Vagina (tissue), 2 donors: ENCODE data around the gene FAM162A.
"Not testable (repeated sequence)": the region's sequence is repeated elsewhere in the genome, so short reads cannot be mapped to it uniquely, and the experiment has no call there.

Experiments
- POLR2A ChIP-seq, 2 donors: fragments of 450-650 bp; IDR thresholded peaks; one replicate each; pipeline ENCODE4 v1.6.1; 2017; ENCODE audit warnings: antibody characterized with exemption in 2 of 2, mild to moderate bottlenecking in 2 of 2, moderate library complexity in 2 of 2
- TF ChIP-seq, protein P1 (sequence below), 3 experiments: fragments of 450-650 bp in 2 of 3; fragments of 200-600 bp in 1 of 3; sonication (generic) in 1 of 3; IDR thresholded peaks; one replicate each; pipeline ENCODE4 v1.5.1; 2017 to 2019; ENCODE audit warnings: antibody characterized with exemption in 3 of 3, mild to moderate bottlenecking in 2 of 3, moderate library complexity in 2 of 3

DNA sequence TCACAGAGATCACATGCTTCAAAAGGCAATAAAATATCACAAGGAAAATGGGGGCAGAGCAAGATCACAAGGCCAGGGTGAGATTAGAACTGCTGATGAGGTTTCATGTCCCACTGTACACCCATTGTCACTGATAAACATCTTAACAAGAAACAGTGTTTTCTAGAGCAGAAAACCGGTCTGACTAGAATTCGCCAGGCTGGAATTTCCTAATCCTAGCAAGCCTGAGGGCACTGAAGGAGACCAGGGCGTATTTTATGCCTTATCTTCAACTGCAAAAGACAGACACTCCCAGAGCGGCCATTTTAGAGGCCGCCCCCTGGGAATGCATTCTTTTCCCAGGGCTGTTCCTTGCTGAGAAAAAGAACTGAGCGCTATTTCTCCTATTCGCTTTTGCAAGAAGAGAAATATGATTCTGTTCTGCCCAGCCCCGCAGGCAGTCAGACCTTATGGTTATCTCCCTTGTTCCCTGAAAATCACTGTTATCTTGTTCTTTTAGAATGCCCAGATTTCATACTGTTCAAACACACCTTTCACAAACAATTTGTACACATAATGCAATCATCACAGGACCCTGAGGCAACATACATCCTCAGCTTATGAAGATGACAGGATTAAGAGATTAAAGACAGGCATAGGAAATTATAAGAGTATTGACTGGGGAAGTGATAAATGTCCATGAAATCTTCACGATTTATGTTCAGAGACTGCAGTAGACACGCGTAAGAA lies 59.9 kb downstream of the FAM162A start:
- not testable (repeated sequence) for TF ChIP-seq POLR2A (IDR thresholded peaks at IDR 0.05)
- TF ChIP-seq, protein P1, sequence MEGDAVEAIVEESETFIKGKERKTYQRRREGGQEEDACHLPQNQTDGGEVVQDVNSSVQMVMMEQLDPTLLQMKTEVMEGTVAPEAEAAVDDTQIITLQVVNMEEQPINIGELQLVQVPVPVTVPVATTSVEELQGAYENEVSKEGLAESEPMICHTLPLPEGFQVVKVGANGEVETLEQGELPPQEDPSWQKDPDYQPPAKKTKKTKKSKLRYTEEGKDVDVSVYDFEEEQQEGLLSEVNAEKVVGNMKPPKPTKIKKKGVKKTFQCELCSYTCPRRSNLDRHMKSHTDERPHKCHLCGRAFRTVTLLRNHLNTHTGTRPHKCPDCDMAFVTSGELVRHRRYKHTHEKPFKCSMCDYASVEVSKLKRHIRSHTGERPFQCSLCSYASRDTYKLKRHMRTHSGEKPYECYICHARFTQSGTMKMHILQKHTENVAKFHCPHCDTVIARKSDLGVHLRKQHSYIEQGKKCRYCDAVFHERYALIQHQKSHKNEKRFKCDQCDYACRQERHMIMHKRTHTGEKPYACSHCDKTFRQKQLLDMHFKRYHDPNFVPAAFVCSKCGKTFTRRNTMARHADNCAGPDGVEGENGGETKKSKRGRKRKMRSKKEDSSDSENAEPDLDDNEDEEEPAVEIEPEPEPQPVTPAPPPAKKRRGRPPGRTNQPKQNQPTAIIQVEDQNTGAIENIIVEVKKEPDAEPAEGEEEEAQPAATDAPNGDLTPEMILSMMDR (IDR thresholded peaks at IDR 0.05): not testable (repeated sequence)
